ENCODE measurements around the gene ADAMTSL5.

DNA sequence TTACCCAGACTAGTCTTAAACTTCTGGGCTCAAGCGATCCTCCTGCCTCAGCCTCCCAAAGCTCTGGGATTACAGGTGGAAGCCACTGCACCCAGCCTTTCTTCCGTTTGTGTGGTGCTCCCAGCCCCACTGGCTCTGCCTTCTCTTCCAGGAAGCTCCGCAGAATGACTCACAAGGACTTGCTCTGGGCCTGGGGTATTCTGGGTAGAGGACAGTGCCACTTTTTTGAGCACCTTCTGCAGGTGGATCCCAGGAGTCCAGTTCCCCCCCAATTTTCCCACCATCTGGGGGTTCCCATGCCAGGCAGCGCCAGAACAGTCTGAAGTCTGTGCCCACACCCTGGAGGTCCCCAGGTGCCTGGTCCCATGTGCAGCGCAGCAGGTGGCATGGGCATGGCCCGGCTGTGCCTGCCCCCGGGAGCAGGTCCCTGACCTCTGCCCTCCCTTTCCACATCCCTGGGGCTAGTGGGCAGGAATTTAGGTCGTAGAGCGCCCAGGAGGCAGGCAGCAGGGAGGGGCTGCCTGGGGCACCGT, 20.3 kb downstream of the ADAMTSL5 start:
- no peak for TF ChIP-seq POLR2A (IDR thresholded peaks at IDR 0.05)
- TF ChIP-seq, protein P1, sequence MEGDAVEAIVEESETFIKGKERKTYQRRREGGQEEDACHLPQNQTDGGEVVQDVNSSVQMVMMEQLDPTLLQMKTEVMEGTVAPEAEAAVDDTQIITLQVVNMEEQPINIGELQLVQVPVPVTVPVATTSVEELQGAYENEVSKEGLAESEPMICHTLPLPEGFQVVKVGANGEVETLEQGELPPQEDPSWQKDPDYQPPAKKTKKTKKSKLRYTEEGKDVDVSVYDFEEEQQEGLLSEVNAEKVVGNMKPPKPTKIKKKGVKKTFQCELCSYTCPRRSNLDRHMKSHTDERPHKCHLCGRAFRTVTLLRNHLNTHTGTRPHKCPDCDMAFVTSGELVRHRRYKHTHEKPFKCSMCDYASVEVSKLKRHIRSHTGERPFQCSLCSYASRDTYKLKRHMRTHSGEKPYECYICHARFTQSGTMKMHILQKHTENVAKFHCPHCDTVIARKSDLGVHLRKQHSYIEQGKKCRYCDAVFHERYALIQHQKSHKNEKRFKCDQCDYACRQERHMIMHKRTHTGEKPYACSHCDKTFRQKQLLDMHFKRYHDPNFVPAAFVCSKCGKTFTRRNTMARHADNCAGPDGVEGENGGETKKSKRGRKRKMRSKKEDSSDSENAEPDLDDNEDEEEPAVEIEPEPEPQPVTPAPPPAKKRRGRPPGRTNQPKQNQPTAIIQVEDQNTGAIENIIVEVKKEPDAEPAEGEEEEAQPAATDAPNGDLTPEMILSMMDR (IDR thresholded peaks at IDR 0.05): no peak
